ENCODE data around the gene AIM2. TPM values are rescaled to one million over a fixed set of nuclear protein-coding genes. Genes with fewer than 3 reads are reported as not detected.

AIM2 gene
- total and polyA plus RNA-seq, 2 of the 13 experiments (the other 11 are each of a cell fraction or from before 2014, with no cell fraction given): not detected

GRCh38 chr1:159100589-159100988 is 24.0 kb upstream of the AIM2 start:
- no peaks in the 10 kb centered on the region for H4K20me1 ChIP-seq (ENCODE audit: insufficient read depth, low read length)
- H3K4me2 ChIP-seq (ENCODE audit: low read depth, low read length): no peak overlapping the region
- H3K27me3 ChIP-seq (ENCODE audit: control insufficient read depth in 1 of 2, insufficient read depth in 2 of 2, low read length in 2 of 2): no peaks in the 10 kb centered on the region
- intact Hi-C loops (cut with micrococcal nuclease; ENCODE audit: unreplicated experiment) (no loop called here), in situ Hi-C loops (cut with HindIII; ENCODE audit: extremely low pct_ligation_motif_present, low pct_unique_long_range_greater_than_20kb) (no loop called here)
- FAIRE-seq (no peak), DNase-seq (ENCODE audit: low spot score) (no peak), ATAC-seq (no peak)
- no peaks in the 10 kb centered on the region for H3K79me2 ChIP-seq (ENCODE audit: insufficient read depth, low read length)
- H3K9ac ChIP-seq (ENCODE audit: insufficient read depth, low read depth, low read length): no peak overlapping the region
- 0% methylated on average over 1 of the region's 1 CpG for WGBS (ENCODE audit: low lambda C conversion rate)
- CTCF ChIA-PET (ENCODE audit: low intra/inter-chr PET ratio, low total read pairs): no interaction called here
- TF ChIP-seq SUZ12 (IDR thresholded peaks at IDR 0.05; ENCODE audit: low read depth, low read length) (no peak), JUNB (CRISPR knock-in tag; IDR thresholded peaks at IDR 0.05; ENCODE audit: borderline replicate concordance) (no peak), MTERF4 (CRISPR knock-in tag; IDR thresholded peaks at IDR 0.05) (no peak)
- H3K4me3 ChIP-seq (replicated peaks in 1 of 3; ENCODE audit: insufficient read depth in 1 of 3, low read depth in 2 of 3, low read length in 3 of 3): no peak overlapping the region
- no peak overlapping the region for H2AFZ ChIP-seq (ENCODE audit: low read length)
- H3K4me1 ChIP-seq (ENCODE audit: insufficient read depth, low read length): no peaks in the 10 kb centered on the region
- no TSS peak for BruUV-seq (replicated peaks)
- no peaks in the 10 kb centered on the region for H3K36me3 ChIP-seq (replicated peaks in 1 of 2; ENCODE audit: control insufficient read depth in 1 of 2, insufficient read depth in 2 of 2, low read length in 2 of 2)
- POLR2A ChIA-PET: no interaction called here
- no peak overlapping the region for H3K27ac ChIP-seq (ENCODE audit: extremely low read length, insufficient read depth, low read length)
- peaks cover 5% of the 10 kb centered on the region; the same call in 1 of the 2 replicates for H3K9me3 ChIP-seq (ENCODE audit: low read length)

- in situ Hi-C loops (cut with HindIII; ENCODE audit: extremely low pct_ligation_motif_present, low pct_unique_long_range_greater_than_20kb) (no loop called here), intact Hi-C loops (cut with micrococcal nuclease; ENCODE audit: unreplicated experiment) (no loop called here)
- no peaks in the 10 kb centered on the region for H3K4me1 ChIP-seq (ENCODE audit: insufficient read depth, low read length)
- H4K20me1 ChIP-seq (ENCODE audit: insufficient read depth, low read length): no peaks in the 10 kb centered on the region
- FAIRE-seq (no peak), ATAC-seq (no peak), DNase-seq (ENCODE audit: low spot score) (no peak)
- H3K9me3 ChIP-seq (ENCODE audit: low read length): no peaks in the 10 kb centered on the region
- H3K27me3 ChIP-seq (ENCODE audit: control insufficient read depth in 1 of 2, insufficient read depth in 2 of 2, low read length in 2 of 2): no peaks in the 10 kb centered on the region
- H3K4me3 ChIP-seq (replicated peaks in 1 of 3; ENCODE audit: insufficient read depth in 1 of 3, low read depth in 2 of 3, low read length in 3 of 3): no peak overlapping the region
- ChIA-PET CTCF (ENCODE audit: low intra/inter-chr PET ratio, low total read pairs) (no interaction called here), POLR2A (no interaction called here)
- no peaks in the 10 kb centered on the region for H3K79me2 ChIP-seq (ENCODE audit: insufficient read depth, low read length)
- no peak overlapping the region for H3K9ac ChIP-seq (ENCODE audit: insufficient read depth, low read depth, low read length)
- H2AFZ ChIP-seq (ENCODE audit: low read length): no peak overlapping the region
- H3K4me2 ChIP-seq (ENCODE audit: low read depth, low read length): no peak overlapping the region
- H3K36me3 ChIP-seq (replicated peaks in 1 of 2; ENCODE audit: control insufficient read depth in 1 of 2, insufficient read depth in 2 of 2, low read length in 2 of 2): no peaks in the 10 kb centered on the region
- BruUV-seq (replicated peaks): no TSS peak
- 6% methylated on average over 3 of the region's 3 CpGs for WGBS (ENCODE audit: low lambda C conversion rate)
- H3K27ac ChIP-seq (ENCODE audit: extremely low read length, insufficient read depth, low read length): no peak overlapping the region
- TF ChIP-seq ZNF30 (CRISPR knock-in tag; IDR thresholded peaks at IDR 0.05) (no peak), MAX (IDR thresholded peaks at IDR 0.05) (no peak), SP1 (IDR thresholded peaks at IDR 0.05) (no peak), SP1 (CRISPR knock-in tag; IDR thresholded peaks at IDR 0.05) (no peak), TCF7 (IDR thresholded peaks at IDR 0.05; ENCODE audit: low read depth) (no peak), MAZ (IDR thresholded peaks at IDR 0.05; ENCODE audit: borderline replicate concordance, low read depth, low read length) (no peak), MAZ (CRISPR knock-in tag; IDR thresholded peaks at IDR 0.05; ENCODE audit: low read depth) (no peak), RERE (CRISPR knock-in tag; IDR thresholded peaks at IDR 0.05; ENCODE audit: low read depth) (no peak), ZNF557 (CRISPR knock-in tag; IDR thresholded peaks at IDR 0.05) (no peak), ZGPAT (CRISPR knock-in tag; IDR thresholded peaks at IDR 0.05) (no peak)
Observed at GRCh38 chr1:159098596-159098995, 22.0 kb upstream of the AIM2 start.
